K562 (cell line): Measurements from ENCODE around the gene ARID4B. TPM values are rescaled to one million over a fixed set of nuclear protein-coding genes. Genes with fewer than 3 reads are reported as not detected.
A peak's percentile ranks its signal among the peaks of the same experiment; 100 is the strongest.

Source experiments
- BMI1 ChIP-seq: fragments of 150-350 bp; IDR thresholded peaks from 2 replicates; pipeline ENCODE4 v1.6.1; 2014; ENCODE audit warnings: low read length
- CHAMP1 ChIP-seq: fragments of 450-650 bp; IDR thresholded peaks from 2 replicates; pipeline ENCODE4 v1.6.1; 2016; ENCODE audit warnings: mild to moderate bottlenecking
- E2F5 ChIP-seq: sonication (generic); formaldehyde crosslinking; IDR thresholded peaks from 2 replicates; pipeline ENCODE4 v1.8.0; 2022; ENCODE audit warnings: mild to moderate bottlenecking, missing genetic modification reagents
- ETS2 ChIP-seq: IDR thresholded peaks from 2 replicates; pipeline ENCODE4 v1.6.1; 2016; ENCODE audit warnings: borderline replicate concordance, missing genetic modification characterization, mild to moderate bottlenecking, moderate library complexity, missing compliant biosample characterization; ENCODE audit not compliant: poor library complexity, severe bottlenecking
- ETV6 ChIP-seq, 3 experiments: fragments of 150-350 bp in 1 of 3; sonication (generic) in 1 of 3; formaldehyde crosslinking in 1 of 3; IDR thresholded peaks; 2 replicates each; pipeline versions ENCODE4 v1.6.1 to v1.8.0; 2014 to 2022; ENCODE audit warnings: borderline replicate concordance in 2 of 3, low read depth in 2 of 3, antibody characterized with exemption in 1 of 3, low read length in 1 of 3, mild to moderate bottlenecking in 1 of 3, missing genetic modification reagents in 1 of 3
- KAT7 ChIP-seq: sonication (generic); formaldehyde crosslinking; IDR thresholded peaks from 2 replicates; pipeline ENCODE4 v1.8.0; 2022; ENCODE audit warnings: missing genetic modification reagents, mild to moderate bottlenecking, borderline replicate concordance
- NBN ChIP-seq: fragments of 450-650 bp; IDR thresholded peaks from 2 replicates; pipeline ENCODE4 v1.6.1; 2016; ENCODE audit warnings: low read depth, mild to moderate bottlenecking
- NR2C2 ChIP-seq, 2 experiments: fragments of 200-800 bp in 1 of 2; sonication (Bioruptor generic) in 1 of 2; sonication (generic) in 1 of 2; formaldehyde crosslinking in 1 of 2; IDR thresholded peaks; 2 replicates each; pipeline versions ENCODE4 v1.6.1 to v1.8.0; 2016 to 2022; ENCODE audit warnings: mild to moderate bottlenecking in 1 of 2, missing compliant biosample characterization in 1 of 2, missing genetic modification characterization in 1 of 2, missing genetic modification reagents in 1 of 2
- PATZ1 ChIP-seq: fragments of 250-450 bp; sonication (Bioruptor Pico); IDR thresholded peaks from 2 replicates; pipeline ENCODE4 v1.5.0; 2020; ENCODE audit warnings: mild to moderate bottlenecking, borderline replicate concordance
- POLR2AphosphoS5 ChIP-seq: IDR thresholded peaks from 2 replicates; pipeline ENCODE4 v1.6.1; 2011; ENCODE audit warnings: mild to moderate bottlenecking, low read depth, low read length, moderate library complexity; ENCODE audit not compliant: control insufficient read depth, insufficient read depth
- USF2 ChIP-seq: sonication (generic); formaldehyde crosslinking; IDR thresholded peaks from 2 replicates; pipeline ENCODE4 v1.5.0; 2020; ENCODE audit warnings: missing genetic modification reagents
- ZBTB9 ChIP-seq: fragments of 450-650 bp; formaldehyde crosslinking; IDR thresholded peaks from 2 replicates; pipeline ENCODE4 v1.4.0; 2020; ENCODE audit warnings: mild to moderate bottlenecking, moderate library complexity
- ZNF740 ChIP-seq, 3 experiments: fragments of 200-800 bp in 1 of 3; sonication (Bioruptor generic) in 1 of 3; sonication (generic) in 1 of 3; formaldehyde crosslinking in 1 of 3; IDR thresholded peaks; 2 replicates each; pipeline versions ENCODE4 v1.6.1 to v1.8.0; 2016 to 2022; ENCODE audit warnings: mild to moderate bottlenecking in 2 of 3, missing compliant biosample characterization in 2 of 3, missing genetic modification characterization in 2 of 3, missing genetic modification reagents in 1 of 3
- ZNF766 ChIP-seq: fragments of 200-800 bp; sonication (Bioruptor generic); conservative IDR thresholded peaks from 2 replicates; pipeline ENCODE4 v1.6.1; 2016; ENCODE audit warnings: missing genetic modification characterization, missing compliant biosample characterization
- ZNF785 ChIP-seq: fragments of 250-450 bp; sonication (Bioruptor Pico); IDR thresholded peaks from 2 replicates; pipeline ENCODE4 v1.4.0; 2020; ENCODE audit warnings: mild to moderate bottlenecking
- ZZZ3 ChIP-seq: fragments of 450-650 bp; IDR thresholded peaks from 2 replicates; pipeline ENCODE4 v1.6.1; 2016; ENCODE audit warnings: antibody characterized with exemption, mild to moderate bottlenecking, moderate library complexity
- polyA plus RNA-seq, 8 experiments: library from polyadenylated mRNA; depleted of rRNA in 4 of 8; stranded (reverse) in 5 of 8; unstranded in 3 of 8; fragments of >200 nt; fragmentation: Nextera tagmentation in 2 of 8; fragmentation: Illumina TruSeq in 1 of 8; extraction: Ambion mirVana in 2 of 8; extraction: Trizol in 1 of 8; gene quantifications; 2 replicates each; pipeline versions ENCODE4 v1.2.1 to v1.2.3, GENCODE V29; 2011 to 2014; ENCODE audit warnings: inconsistent platforms in 1 of 8, missing spikeins in 1 of 8
- total RNA-seq, 7 experiments: library from RNA; depleted of rRNA in 6 of 7; stranded (reverse); fragments of >200 nt in 6 of 7; fragmentation: Illumina TruSeq in 2 of 7; extraction: Trizol in 2 of 7; gene quantifications; 2 replicates each; pipeline versions ENCODE4 v1.2.1 to v1.2.3, GENCODE V29; 2011 to 2021; ENCODE audit warnings: low replicate concordance in 1 of 7

The ARID4B gene
- total and polyA plus RNA-seq, 9 of the 15 experiments (the other 6 are each of a cell fraction or from before 2014, with no cell fraction given): 8.4 to 38.9 (median 18.5) TPM

GRCh38 chr1:235161685-235162327, 166.2 kb downstream of the ARID4B start (continued):
- TF ChIP-seq NR2C2 (CRISPR knock-in tag; IDR thresholded peaks at IDR 0.05): no peak
- 0 out of 2 replicates have a peak, but pooled peaks have one; percentile 10 for TF ChIP-seq NR2C2 (tag; IDR thresholded peaks at IDR 0.05)
- no peak for TF ChIP-seq ZNF740 (CRISPR knock-in tag; IDR thresholded peaks at IDR 0.05)
- TF ChIP-seq ZNF740 (tag; IDR thresholded peaks at IDR 0.05): no peak
- TF ChIP-seq ZNF785 (CRISPR knock-in tag): no peak
- no peak for TF ChIP-seq PATZ1 (CRISPR knock-in tag)
- no peak for TF ChIP-seq ZNF766
- TF ChIP-seq KAT7: no peak
- no peak for TF ChIP-seq POLR2AphosphoS5
- no peak for TF ChIP-seq ZZZ3
- no peak for TF ChIP-seq BMI1
- TF ChIP-seq CHAMP1: 0 out of 2 replicates have a peak, but pooled peaks have one; percentile 6
- TF ChIP-seq USF2 (CRISPR knock-in tag): no peak
- no peak for TF ChIP-seq NBN
- TF ChIP-seq E2F5 (CRISPR knock-in tag): no peak
- no peak for TF ChIP-seq ETV6 (IDR thresholded peaks at IDR 0.05; ENCODE audit: borderline replicate concordance in 1 of 2, low read depth in 2 of 2, low read length in 1 of 2)
- no peak for TF ChIP-seq ETV6 (CRISPR knock-in tag; IDR thresholded peaks at IDR 0.05; ENCODE audit: borderline replicate concordance)
- TF ChIP-seq ZBTB9 (CRISPR knock-in tag): no peak
- TF ChIP-seq ETS2 (tag): no peak
